ENCODE measurements around the gene MXD1.
"Not testable (repeated sequence)": the region's sequence is repeated elsewhere in the genome, so short reads cannot be mapped to it uniquely, and the experiment has no call there.

Gene MXD1

GRCh38 chr2:69933839-69934613 is 19.1 kb downstream of the MXD1 start:
- DNase-seq: peak; percentile 91 to 98

- DNase-seq: no peak
These were observed 19.7 kb downstream of the MXD1 start for GRCh38 chr2:69934614-69934908.

- DNase-seq: no peak
These were observed 20.1 kb downstream of the MXD1 start for GRCh38 chr2:69935011-69935410.

GRCh38 chr2:69936906-69937305 is 22.0 kb downstream of the MXD1 start:
- no peak for DNase-seq

GRCh38 chr2:69937968-69938367 is 23.1 kb downstream of the MXD1 start:
- no peak for DNase-seq

- DNase-seq: no peak
These were observed 24.8 kb downstream of the MXD1 start for GRCh38 chr2:69939722-69940121.

GRCh38 chr2:69940691-69941090 is 25.8 kb downstream of the MXD1 start:
- no peak for DNase-seq

- DNase-seq: no peak
These were observed 28.3 kb downstream of the MXD1 start for GRCh38 chr2:69943000-69943842.

- DNase-seq: peak in 1 of 2 donors; percentile 28
These were observed 29.1 kb downstream of the MXD1 start for GRCh38 chr2:69943843-69944525.

GRCh38 chr2:69944756-69945155 is 29.8 kb downstream of the MXD1 start:
- DNase-seq: no peak

- DNase-seq: peak; percentile 83 to 86
These were observed 30.5 kb downstream of the MXD1 start for GRCh38 chr2:69945441-69945840.

- DNase-seq: no peak
These were observed 31.0 kb downstream of the MXD1 start for GRCh38 chr2:69945941-69946340.

- DNase-seq: peak; percentile 73 to 83
These were observed 31.7 kb downstream of the MXD1 start for GRCh38 chr2:69946351-69947324.

GRCh38 chr2:69947325-69947931 is 32.5 kb downstream of the MXD1 start:
- DNase-seq: peak; percentile 56 to 86

GRCh38 chr2:69948032-69948962 is 33.4 kb downstream of the MXD1 start:
- no peak for DNase-seq

GRCh38 chr2:69948963-69949645 is 34.2 kb downstream of the MXD1 start:
- no peak for DNase-seq

GRCh38 chr2:69950241-69950640 is 35.3 kb downstream of the MXD1 start:
- no peak for DNase-seq

- not testable (repeated sequence) for DNase-seq
These were observed 35.8 kb downstream of the MXD1 start for GRCh38 chr2:69950671-69951070.

- peak; percentile 55 to 65 for DNase-seq
These were observed 37.6 kb downstream of the MXD1 start for GRCh38 chr2:69952336-69953115.
